ENCODE measurements around the gene NEK7. TPM values are rescaled to one million over a fixed set of nuclear protein-coding genes. Genes with fewer than 3 reads are reported as not detected.

NEK7 gene
- total and polyA plus RNA-seq, 2 of the 4 experiments (the other 2 are of a cell fraction), result 89.0 to 467 TPM

DNA sequence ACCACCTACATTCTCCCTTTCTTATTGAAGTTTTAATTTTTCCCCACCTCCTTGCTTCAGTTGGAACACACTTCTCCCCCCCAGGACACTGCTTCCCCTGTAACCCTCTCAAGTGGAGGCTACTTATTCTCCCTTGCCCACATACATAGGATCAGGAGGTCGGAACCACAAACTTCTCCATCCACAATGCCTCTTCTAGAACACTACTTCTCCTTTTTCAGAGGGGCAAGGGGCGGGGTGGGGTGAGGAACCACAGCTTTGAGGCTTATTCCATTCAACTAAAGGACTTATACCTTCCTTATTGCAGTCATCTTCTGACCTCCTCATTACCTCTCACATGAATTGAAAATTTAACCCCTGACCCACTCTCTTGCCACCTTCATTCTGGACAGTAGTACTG is 81.3 kb downstream of the NEK7 start:
- POLR2A ChIA-PET (ENCODE audit: unreplicated experiment), result no interaction called here
- no peak overlapping the region for H3K56ac ChIP-seq (ENCODE audit: extremely low read depth, insufficient read depth, low read length)
- peaks cover 2% of the 10 kb centered on the region for H3K36me3 ChIP-seq (ENCODE audit: control insufficient read depth, insufficient read depth, low read length)

More for the DNA sequence above, 81.3 kb downstream of the NEK7 start:
- no peak for ATAC-seq (ENCODE audit: low read depth)
- Histone ChIP-seq H3K4ac (ENCODE audit: low read depth, low read length) (no peak overlapping the region), H2BK120ac (ENCODE audit: low read depth, low read length) (no peak overlapping the region), H4K20me1 (ENCODE audit: insufficient read depth, low read length) (no peaks in the 10 kb centered on the region), H3K4me1 (ENCODE audit: control insufficient read depth, insufficient read depth, low read length) (peaks cover 2% of the 10 kb centered on the region; the same call in 1 of the 2 replicates), H4K5ac (ENCODE audit: low read depth, low read length) (no peak overlapping the region), H3K4me2 (ENCODE audit: low read depth, low read length) (no peak overlapping the region), H3K23ac (ENCODE audit: low read depth, low read length) (no peak overlapping the region), H2AK5ac (ENCODE audit: low read depth, low read length) (no peak overlapping the region), H4K8ac (ENCODE audit: low read depth in 2 of 2, low read length in 2 of 2) (no peak overlapping the region), H3K27me3 (ENCODE audit: control insufficient read depth, insufficient read depth, low read length) (no peaks in the 10 kb centered on the region), H3K9me3 (ENCODE audit: control insufficient read depth, insufficient read depth, low read length) (peaks cover 3% of the 10 kb centered on the region), H3K9ac (ENCODE audit: low read depth, low read length) (no peak overlapping the region), H2AFZ (replicated peaks; ENCODE audit: low read length, poor library complexity) (no peak overlapping the region), H3K14ac (replicated peaks; ENCODE audit: low read depth, low read length) (no peak overlapping the region), H2BK5ac (ENCODE audit: low read depth, low read length, poor library complexity, severe bottlenecking) (no peak overlapping the region), H2BK20ac (ENCODE audit: low read depth, low read length) (no peak overlapping the region), H3K27ac (ENCODE audit: insufficient read depth, low read length) (no peak overlapping the region), H2AK9ac (replicated peaks; ENCODE audit: low read depth, low read length, poor library complexity) (no peak overlapping the region), H2BK15ac (ENCODE audit: low read depth, low read length) (no peak overlapping the region), H3K9me1 (ENCODE audit: insufficient read depth, low read length) (peaks cover 3% of the 10 kb centered on the region), H3K18ac (ENCODE audit: low read depth, low read length) (no peak overlapping the region), H4K91ac (ENCODE audit: insufficient read depth, low read depth, low read length) (no peak overlapping the region), H3K4me3 (ENCODE audit: insufficient read depth, low read depth, low read length) (no peak overlapping the region), H3K79me1 (ENCODE audit: low read depth in 1 of 2, low read length in 2 of 2) (peaks cover 44 to 70% of the 10 kb centered on the region in 2 experiments)
- CTCF ChIA-PET, result no interaction called here
- DNase-seq, result no peak
- dilution Hi-C loops (cut with HindIII; ENCODE audit: low sequenced_read_pairs, unreplicated experiment) (no loop called here), in situ Hi-C loops (cut with MboI; ENCODE audit: low sequenced_read_pairs) (no loop called here), intact Hi-C loops (cut with micrococcal nuclease) (no loop called here)
- TF ChIP-seq CTCF (conservative IDR thresholded peaks at IDR 0.05; ENCODE audit: low read depth, low read length) (no peak), RFX5 (IDR thresholded peaks at IDR 0.05; ENCODE audit: low read depth, low read length) (no peak), NFE2L2 (IDR thresholded peaks at IDR 0.05; ENCODE audit: low read depth, low read length) (no peak), BHLHE40 (IDR thresholded peaks at IDR 0.05; ENCODE audit: low read depth, low read length) (no peak), POLR2A (IDR thresholded peaks at IDR 0.05; ENCODE audit: low read depth, low read length) (no peak), RAD21 (IDR thresholded peaks at IDR 0.05; ENCODE audit: low read length) (no peak), CEBPB (IDR thresholded peaks at IDR 0.05; ENCODE audit: low read depth, low read length) (no peak), CHD1 (IDR thresholded peaks at IDR 0.05; ENCODE audit: low read depth, low read length) (no peak), MAFK (IDR thresholded peaks at IDR 0.05; ENCODE audit: low read depth, low read length) (no peak), FOS (IDR thresholded peaks at IDR 0.05; ENCODE audit: low read depth, low read length) (no peak), MXI1 (IDR thresholded peaks at IDR 0.05; ENCODE audit: borderline replicate concordance, low read depth, low read length) (no peak), ELK1 (IDR thresholded peaks at IDR 0.05; ENCODE audit: borderline replicate concordance, low read depth, low read length) (no peak)
- TF ChIP-seq, protein P1, sequence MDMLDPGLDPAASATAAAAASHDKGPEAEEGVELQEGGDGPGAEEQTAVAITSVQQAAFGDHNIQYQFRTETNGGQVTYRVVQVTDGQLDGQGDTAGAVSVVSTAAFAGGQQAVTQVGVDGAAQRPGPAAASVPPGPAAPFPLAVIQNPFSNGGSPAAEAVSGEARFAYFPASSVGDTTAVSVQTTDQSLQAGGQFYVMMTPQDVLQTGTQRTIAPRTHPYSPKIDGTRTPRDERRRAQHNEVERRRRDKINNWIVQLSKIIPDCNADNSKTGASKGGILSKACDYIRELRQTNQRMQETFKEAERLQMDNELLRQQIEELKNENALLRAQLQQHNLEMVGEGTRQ (IDR thresholded peaks at IDR 0.05; ENCODE audit: low read depth, low read length), result no peak
- WGBS, 2 experiments (ENCODE audit: extremely low coverage in 2 of 2, insufficient read length in 1 of 2), result 100% methylated on average over 1 of the region's 2 CpGs; no CpG with 5 or more reads in 1 of the 2 experiments
- BruUV-seq (replicated peaks), result no TSS peak
